Activated T-cell treated with anti-CD3 and anti-CD28 coated beads, Interleukin-2, amount 50 U/mL, for 1 hour (primary cell): Measurements from ENCODE around the gene FNDC3B.
A peak's percentile ranks its signal among the peaks of the same experiment; 100 is the strongest.
"Not testable (repeated sequence)": the region's sequence is repeated elsewhere in the genome, so short reads cannot be mapped to it uniquely, and the experiment has no call there.

Experiments
- DNase-seq: peaks from one replicate; pipeline ENCODE4 v3.0.0-alpha.2; 2020

Gene FNDC3B

GRCh38 chr3:172039436-172040077 lies at the start of gene FNDC3B:
FNDC3B (plus strand) TSS chr3:172039578; CDS start chr3:172112480, 72,902 bp downstream.
- peak; percentile 93 for DNase-seq

- DNase-seq = not testable (repeated sequence)
Measured at GRCh38 chr3:171990239-171990638, 49.1 kb upstream of the FNDC3B start.

GRCh38 chr3:171991166-171991565 lies 48.2 kb upstream of the FNDC3B start:
- no peak for DNase-seq

DNA sequence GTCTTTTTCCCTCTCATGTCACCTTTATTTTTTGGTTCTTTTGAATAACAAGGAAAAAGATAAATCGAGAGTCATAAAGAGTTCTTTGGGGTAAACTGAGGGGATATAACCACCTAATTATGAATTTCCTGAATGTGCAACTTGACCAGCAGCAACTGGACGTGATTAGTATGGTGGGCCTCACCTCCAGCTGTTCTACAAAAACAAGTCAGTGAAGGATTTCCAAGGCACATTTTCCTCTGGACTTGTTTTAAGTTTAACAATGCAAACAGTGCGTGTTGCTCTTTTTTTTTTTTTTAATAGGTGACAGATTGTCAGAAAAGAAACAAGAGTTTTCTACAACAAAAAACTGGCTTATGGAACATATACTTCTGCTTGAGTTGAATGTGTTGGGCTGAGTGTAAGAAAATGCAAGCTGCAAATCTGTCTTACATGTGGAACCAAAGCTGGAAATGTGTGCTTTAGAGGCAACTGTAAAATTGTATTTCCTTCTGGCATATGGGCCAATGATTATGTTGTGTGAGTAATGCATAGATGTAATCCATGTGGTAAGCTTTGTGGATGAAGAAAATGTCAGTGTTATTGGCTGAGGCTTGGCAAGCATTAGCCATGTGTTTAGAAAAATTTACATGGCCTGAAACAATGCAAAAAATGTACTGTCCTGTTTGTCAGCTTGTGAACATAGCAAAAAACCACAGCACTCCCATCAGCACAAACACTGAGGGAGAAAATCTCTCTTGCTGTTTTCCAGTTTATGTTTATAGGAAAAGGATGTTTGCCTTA lies 44.5 kb upstream of the FNDC3B start:
- no peak for DNase-seq

GRCh38 chr3:171995486-171995885 lies 43.9 kb upstream of the FNDC3B start:
- DNase-seq = no peak

GRCh38 chr3:171996178-171996817 lies 43.1 kb upstream of the FNDC3B start:
- no peak for DNase-seq

- not testable (repeated sequence) for DNase-seq
Measured at GRCh38 chr3:171998731-171999130, 40.6 kb upstream of the FNDC3B start.

DNA sequence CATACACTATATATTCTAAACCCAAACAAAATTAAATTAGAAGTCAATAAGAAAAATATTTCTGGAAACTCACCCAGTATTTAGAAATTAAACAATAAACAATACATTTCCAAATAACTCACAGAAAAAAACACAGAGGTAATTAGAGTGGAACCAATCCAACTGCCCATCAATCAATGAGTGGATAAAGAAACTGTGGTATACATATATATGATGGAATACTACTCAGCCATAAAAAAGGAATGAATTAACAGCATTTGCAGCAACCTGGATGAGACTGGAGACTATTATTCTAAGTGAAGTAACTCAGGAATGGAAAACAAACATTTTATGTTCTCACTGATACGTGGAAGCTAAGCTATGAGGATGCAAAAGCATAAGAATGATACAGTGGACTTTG lies 37.8 kb upstream of the FNDC3B start:
- DNase-seq = not testable (repeated sequence)

DNA sequence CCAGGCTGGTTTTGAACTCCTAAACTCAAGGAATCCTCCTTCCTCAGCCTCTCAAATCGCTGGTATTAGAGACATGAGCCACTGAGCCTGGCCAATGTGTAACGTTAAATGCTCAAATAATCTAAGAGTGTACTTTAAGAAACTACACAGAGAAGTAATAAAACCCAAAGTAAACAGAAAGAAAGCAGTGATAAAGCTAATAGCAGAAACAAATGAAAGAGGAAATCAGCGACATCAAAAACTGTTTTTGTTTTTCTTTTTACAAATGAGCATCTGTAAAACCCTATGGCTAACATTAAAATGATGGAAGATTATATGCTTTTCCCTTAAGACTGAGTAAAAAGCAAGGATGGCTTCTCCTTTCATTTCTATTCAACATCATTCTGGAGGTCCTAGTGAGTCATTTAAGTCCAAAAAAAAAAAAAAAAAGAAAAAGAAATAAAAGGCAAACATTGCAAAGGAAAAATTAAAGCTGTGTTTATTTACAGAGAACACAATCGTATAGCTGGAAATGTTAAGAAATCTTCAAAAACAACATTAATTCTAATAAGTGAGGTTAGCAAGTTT lies 36.8 kb upstream of the FNDC3B start:
- DNase-seq = no peak

GRCh38 chr3:172003146-172003545 lies 36.2 kb upstream of the FNDC3B start:
- DNase-seq = no peak

GRCh38 chr3:172007065-172007370 lies 32.4 kb upstream of the FNDC3B start:
- DNase-seq = no peak

GRCh38 chr3:172009803-172010202 lies 29.6 kb upstream of the FNDC3B start:
- DNase-seq = no peak

DNA sequence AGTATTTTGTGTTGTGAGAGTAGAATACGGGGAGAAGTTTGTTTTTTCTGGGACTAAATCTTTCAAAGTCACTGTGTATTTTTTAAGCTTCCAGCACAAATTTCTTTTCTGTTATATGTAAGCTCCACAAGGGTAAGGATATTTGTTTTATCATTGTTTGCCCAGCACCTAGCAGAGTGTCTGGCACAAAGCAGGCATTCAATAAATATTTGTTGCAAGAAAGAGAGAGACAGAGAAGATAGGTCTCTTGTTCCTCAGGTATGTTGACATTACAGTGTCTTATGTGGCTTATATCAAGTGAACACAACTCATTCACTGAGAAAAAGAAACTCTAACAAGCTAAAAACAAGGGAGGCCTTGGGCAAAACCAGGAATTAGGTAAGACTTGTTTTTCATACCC lies 26.6 kb upstream of the FNDC3B start:
- DNase-seq = no peak

DNA sequence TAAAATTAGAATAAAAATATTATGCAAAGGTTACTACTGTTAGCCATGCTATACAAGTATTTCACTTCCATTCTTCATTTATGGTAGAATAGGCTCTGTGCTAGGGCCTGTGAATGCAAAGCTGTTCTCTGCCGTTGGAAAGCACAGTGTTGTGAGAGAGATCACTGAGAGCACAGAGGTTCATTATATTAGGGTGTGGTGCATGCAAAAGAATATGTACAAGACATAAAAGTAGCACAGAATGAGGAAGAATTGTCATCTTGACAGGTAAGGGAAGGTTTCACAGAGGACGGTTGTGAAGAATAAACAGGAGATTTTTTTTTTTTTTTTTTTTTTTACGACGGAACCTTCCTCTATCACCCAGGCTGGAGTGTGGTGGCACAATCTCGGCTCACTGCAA lies 25.2 kb upstream of the FNDC3B start:
- no peak for DNase-seq

- DNase-seq = no peak
Measured at GRCh38 chr3:172018364-172018763, 21.0 kb upstream of the FNDC3B start.

- DNase-seq = no peak
Measured at GRCh38 chr3:172020763-172021162, 18.6 kb upstream of the FNDC3B start.

GRCh38 chr3:172021164-172021563 lies 18.2 kb upstream of the FNDC3B start:
- no peak for DNase-seq

GRCh38 chr3:172021859-172022258 lies 17.5 kb upstream of the FNDC3B start:
- DNase-seq = no peak

- no peak for DNase-seq
Measured at GRCh38 chr3:172023915-172024314, 15.5 kb upstream of the FNDC3B start.

- no peak for DNase-seq
Measured at GRCh38 chr3:172024679-172025078, 14.7 kb upstream of the FNDC3B start.

DNA sequence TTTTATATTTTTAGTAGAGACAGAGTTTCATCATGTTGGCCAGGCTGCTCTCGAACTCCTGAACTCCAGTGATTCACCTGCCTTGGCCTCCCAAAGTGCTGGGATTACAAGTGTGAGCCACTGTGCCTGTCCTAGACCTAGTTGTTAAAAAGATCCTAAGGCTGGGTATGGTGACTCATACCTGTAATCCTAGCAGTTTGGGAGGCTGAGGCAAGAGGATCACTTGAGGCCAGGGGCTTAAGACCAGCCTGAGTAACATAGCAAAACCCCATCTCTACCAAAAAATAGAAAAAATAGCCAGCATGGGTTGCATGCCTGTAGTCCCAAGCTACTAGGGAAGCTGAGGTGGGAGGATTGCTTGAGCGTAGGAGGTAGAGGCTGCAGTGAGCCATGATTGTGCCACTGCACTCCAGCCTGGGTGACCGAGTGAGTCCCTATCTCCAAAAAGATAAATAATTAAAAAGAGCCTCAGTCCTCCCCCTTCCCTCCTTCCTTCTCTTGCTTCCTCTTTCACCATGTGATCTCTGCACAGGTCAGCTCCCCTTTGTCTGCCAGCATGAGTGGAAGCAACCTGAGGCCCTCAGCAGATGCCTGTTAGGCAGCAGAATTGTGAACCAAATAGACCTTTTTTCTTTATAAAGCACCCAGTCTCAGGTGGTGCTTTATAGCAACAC lies 9.8 kb upstream of the FNDC3B start:
- DNase-seq = no peak

GRCh38 chr3:172030181-172030580 lies 9.2 kb upstream of the FNDC3B start:
- DNase-seq = no peak

- DNase-seq = no peak
Measured at GRCh38 chr3:172031996-172032395, 7.4 kb upstream of the FNDC3B start.
